ENCODE measurements around the gene PALD1.
A peak's percentile ranks its signal among the peaks of the same experiment; 100 is the strongest.

Gene PALD1

DNA sequence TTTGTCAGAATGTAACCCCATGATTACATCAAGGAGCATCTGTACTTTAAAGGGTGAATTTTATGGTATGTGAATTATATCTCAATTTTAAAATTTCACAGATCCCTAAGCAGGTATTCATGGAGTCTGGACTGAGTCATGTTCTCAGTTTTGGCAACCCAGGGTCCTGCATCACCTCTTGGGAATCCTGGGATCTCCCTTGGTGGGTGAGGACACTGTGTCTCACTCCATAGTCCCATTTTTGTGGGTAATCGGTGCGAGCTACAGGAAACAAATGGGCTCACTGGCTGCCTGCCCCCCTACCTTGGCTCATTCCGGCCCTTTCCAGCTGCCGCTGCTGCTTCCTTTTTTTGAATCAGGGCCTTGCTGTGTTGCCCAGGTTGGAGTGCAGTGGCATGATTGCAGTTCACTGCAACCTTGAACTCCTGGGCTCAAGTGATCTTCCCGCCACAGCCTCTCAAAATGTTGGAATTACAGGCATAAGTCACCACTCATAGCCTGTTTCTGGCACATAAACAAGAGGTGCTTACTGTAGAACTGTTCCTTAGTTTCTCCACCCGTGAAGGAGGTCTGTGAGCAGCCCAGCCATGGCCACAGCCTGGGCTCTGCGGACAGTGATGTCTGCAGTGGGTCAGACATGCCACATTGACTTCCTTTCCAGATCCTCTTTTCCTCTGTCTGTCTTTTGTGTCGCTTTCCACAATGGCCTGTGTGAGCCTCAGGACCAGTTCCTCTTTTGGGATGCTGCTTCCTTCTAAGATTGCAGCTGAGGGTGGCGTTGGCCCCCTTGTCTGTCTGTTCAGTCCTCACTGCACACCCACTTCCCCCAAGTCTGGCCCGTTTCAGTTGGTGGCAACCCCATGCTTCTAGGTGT, 14.5 kb downstream of the PALD1 start:
- DNase-seq (ENCODE audit: low spot score), result no peak
- in situ Hi-C loops (cut with MboI; ENCODE audit: low pct_unique_long_range_greater_than_20kb, low sequenced_read_pairs, unreplicated experiment), result no loop called here

DNA sequence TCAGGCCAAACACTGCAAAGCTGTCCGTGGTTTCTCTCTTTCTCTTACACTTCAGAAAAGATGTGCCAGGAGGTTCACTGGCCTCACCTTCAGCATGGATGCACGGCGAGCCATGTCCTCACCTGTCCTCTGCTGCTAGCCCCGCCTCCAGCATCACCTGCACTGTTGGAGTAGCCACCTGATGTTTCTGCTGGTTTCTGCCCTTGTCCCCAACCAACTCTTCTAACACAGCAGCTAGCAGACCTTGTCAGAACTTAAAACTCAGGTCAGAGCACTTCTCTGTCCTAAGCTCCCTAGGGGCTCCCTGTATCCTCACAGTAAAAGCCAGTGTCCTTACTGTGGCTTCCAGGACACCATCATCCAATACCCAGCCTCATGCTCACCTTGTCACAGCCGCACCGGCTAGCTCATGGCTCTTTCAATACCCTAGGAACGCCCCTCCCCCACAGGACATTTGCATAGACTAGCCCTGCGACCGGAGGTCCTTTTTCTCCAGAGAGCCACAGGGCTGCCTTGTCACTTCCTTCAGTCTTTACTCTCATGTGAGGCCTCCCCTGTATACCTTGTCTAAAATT, 15.2 kb downstream of the PALD1 start:
- in situ Hi-C loops (cut with MboI; ENCODE audit: low pct_unique_long_range_greater_than_20kb, low sequenced_read_pairs, unreplicated experiment), result no loop called here
- TF ChIP-seq, protein P1, sequence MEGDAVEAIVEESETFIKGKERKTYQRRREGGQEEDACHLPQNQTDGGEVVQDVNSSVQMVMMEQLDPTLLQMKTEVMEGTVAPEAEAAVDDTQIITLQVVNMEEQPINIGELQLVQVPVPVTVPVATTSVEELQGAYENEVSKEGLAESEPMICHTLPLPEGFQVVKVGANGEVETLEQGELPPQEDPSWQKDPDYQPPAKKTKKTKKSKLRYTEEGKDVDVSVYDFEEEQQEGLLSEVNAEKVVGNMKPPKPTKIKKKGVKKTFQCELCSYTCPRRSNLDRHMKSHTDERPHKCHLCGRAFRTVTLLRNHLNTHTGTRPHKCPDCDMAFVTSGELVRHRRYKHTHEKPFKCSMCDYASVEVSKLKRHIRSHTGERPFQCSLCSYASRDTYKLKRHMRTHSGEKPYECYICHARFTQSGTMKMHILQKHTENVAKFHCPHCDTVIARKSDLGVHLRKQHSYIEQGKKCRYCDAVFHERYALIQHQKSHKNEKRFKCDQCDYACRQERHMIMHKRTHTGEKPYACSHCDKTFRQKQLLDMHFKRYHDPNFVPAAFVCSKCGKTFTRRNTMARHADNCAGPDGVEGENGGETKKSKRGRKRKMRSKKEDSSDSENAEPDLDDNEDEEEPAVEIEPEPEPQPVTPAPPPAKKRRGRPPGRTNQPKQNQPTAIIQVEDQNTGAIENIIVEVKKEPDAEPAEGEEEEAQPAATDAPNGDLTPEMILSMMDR (IDR thresholded peaks at IDR 0.05; ENCODE audit: extremely low read depth, insufficient read depth, missing control alignments), result no peak
- peak; percentile 85 for DNase-seq (ENCODE audit: low spot score)

More for the DNA sequence above, 14.5 kb downstream of the PALD1 start:
- TF ChIP-seq, protein P1 (IDR thresholded peaks at IDR 0.05; ENCODE audit: extremely low read depth, insufficient read depth, missing control alignments), result no peak

DNA sequence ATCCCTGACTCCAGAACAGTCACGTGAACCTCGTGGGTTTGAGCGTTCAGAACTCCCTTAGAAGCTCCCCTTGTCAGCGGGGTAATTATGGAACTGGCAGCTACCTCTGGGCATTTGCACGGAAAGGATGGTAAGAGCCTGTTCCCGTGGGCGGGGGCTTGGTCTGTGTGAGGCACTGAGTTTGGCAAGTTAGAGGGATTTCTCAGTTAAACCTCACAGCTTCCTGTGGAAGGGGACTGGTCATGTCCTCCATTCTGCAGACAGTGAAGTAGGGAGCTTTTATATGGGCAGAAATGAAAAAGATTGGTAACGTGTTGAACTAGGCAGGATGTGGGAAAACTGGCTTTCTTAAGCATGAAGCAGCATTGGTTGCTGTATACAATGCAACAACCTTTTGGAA, 16.0 kb downstream of the PALD1 start:
- TF ChIP-seq, protein P1 (IDR thresholded peaks at IDR 0.05; ENCODE audit: extremely low read depth, insufficient read depth, missing control alignments), result no peak
- in situ Hi-C loops (cut with MboI; ENCODE audit: low pct_unique_long_range_greater_than_20kb, low sequenced_read_pairs, unreplicated experiment), result no loop called here
- no peak for DNase-seq (ENCODE audit: low spot score)

DNA sequence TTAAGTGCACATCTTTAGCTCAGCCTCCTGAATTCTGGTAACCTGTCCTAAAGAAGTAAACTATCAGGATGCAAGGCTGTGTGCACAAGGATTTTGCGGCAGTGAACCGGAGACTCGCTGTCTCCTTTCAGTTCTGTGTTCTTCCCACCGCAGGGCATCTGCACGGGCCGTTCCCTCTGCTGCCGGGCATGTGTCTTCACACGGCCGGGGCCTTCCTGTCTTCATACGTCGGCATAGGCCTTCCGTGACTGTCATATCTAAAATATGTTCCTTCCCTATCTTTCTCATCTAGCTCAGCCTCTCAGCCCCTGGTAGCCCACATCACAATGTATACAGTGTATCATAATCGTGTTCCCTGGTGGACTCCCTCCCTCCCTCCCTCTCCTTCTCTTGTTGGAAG, 16.4 kb downstream of the PALD1 start:
- in situ Hi-C loops (cut with MboI; ENCODE audit: low pct_unique_long_range_greater_than_20kb, low sequenced_read_pairs, unreplicated experiment), result no loop called here
- TF ChIP-seq, protein P1 (IDR thresholded peaks at IDR 0.05; ENCODE audit: extremely low read depth, insufficient read depth, missing control alignments), result no peak
- no peak for DNase-seq (ENCODE audit: low spot score)

DNA sequence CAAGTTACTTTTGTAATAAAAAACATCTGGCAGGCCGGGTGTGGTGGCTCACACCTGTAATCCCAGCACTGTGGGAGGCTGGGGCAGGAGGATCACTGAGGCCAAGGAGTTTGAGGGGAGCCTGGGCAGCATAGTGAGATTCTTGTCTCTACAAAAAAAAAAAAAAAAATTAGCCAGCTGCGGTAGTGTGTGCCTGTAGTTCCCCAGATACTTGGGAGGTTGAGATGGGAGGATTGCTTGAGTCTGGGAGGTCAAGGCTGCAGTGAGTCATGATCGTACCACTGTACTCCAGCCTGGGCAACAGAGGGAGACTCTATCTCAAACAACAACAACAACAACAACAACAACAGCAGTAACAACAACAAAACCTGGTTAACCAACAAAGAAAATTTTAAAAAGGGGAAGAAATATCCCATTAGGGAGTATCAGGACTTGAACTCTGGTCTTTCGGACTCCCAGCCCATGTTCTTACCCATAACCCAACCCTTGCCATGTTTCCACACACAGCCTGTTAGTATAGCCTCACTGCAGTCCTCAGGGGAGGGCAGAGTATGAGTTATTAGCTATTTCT, 17.2 kb downstream of the PALD1 start:
- DNase-seq (ENCODE audit: low spot score), result no peak
- in situ Hi-C loops (cut with MboI; ENCODE audit: low pct_unique_long_range_greater_than_20kb, low sequenced_read_pairs, unreplicated experiment), result no loop called here
- TF ChIP-seq, protein P1 (IDR thresholded peaks at IDR 0.05; ENCODE audit: extremely low read depth, insufficient read depth, missing control alignments), result no peak

DNA sequence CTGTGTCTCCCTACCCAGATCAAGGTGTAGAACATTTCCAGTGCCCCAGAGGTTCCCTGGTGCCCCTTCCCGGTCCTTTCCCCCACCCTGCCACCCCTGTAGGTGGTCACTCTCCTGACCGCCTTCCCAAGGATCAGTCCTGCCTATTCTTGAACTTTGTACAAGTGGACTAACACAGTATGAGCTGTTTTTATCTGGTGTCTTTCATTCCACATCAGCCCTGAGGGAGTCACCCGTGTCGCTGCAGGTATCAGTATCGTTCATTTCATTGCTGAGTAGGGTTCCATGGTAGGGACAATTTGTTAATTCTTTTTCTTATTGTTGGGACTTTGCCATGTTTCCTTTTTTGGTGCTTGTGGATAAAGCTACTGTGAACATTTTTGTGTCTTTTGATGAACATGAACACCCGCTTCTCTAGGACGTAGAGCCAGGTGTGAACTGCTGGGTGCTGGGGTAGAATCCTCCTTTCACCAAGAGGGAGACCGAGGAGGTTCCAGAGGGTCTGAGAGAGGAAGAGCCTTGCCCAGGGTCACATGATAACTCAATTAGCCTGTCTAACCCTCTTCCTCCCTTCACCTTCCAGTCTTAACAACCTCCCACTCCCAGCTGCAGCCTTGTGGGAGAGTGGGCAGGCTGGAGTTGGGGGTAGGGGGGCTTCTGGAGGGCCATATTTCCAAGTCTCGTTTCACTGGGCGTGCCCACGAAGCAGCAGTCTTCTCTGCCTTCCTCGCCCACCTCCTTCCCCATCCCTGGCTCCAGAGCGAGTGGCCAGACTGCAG, 18.0 kb downstream of the PALD1 start:
- TF ChIP-seq, protein P1 (IDR thresholded peaks at IDR 0.05; ENCODE audit: extremely low read depth, insufficient read depth, missing control alignments), result no peak
- in situ Hi-C loops (cut with MboI; ENCODE audit: low pct_unique_long_range_greater_than_20kb, low sequenced_read_pairs, unreplicated experiment), result no loop called here
- DNase-seq (ENCODE audit: low spot score), result no peak

Measured in GM13977 (cell line).